CD14-positive monocyte (primary cell): ENCODE results near the gene IQGAP2. TPM values are rescaled to one million over a fixed set of nuclear protein-coding genes. Genes with fewer than 3 reads are reported as not detected.

Experiments
- DNase-seq, 3 donors: peaks; one replicate each; pipeline ENCODE4 v3.0.0-alpha.2; 2011 to 2022
- H2AFZ ChIP-seq: 2 replicates; pipeline ENCODE4 v1.6.0; 2012; ENCODE audit warnings: mild to moderate bottlenecking, low read depth, low read length, inconsistent platforms; ENCODE audit not compliant: insufficient read depth, poor library complexity, severe bottlenecking
- H3K27ac ChIP-seq, 2 donors: 1 replicate in 1 of 2; 2 replicates in 1 of 2; pipeline ENCODE4 v1.5.1; 2012 to 2013; ENCODE audit warnings: low read length in 2 of 2, control low read depth in 1 of 2, inconsistent platforms in 1 of 2, low read depth in 1 of 2, mild to moderate bottlenecking in 1 of 2
- H3K27me3 ChIP-seq, 2 donors: one replicate each; pipeline versions ENCODE4 v1.6.0 to v1.6.1; 2011 to 2013; ENCODE audit warnings: low read length in 2 of 2; ENCODE audit not compliant: control insufficient read depth in 2 of 2, insufficient read depth in 2 of 2
- H3K36me3 ChIP-seq, 2 donors: replicated peaks in 1 of 2; 1 replicate in 1 of 2; 2 replicates in 1 of 2; pipeline versions ENCODE4 v1.5.1 to v1.6.1; 2012 to 2013; ENCODE audit warnings: low read length in 2 of 2, control low read depth in 1 of 2, inconsistent platforms in 1 of 2, mild to moderate bottlenecking in 1 of 2; ENCODE audit not compliant: insufficient read depth in 2 of 2, control insufficient read depth in 1 of 2
- H3K4me1 ChIP-seq, 2 donors: 1 replicate in 1 of 2; 2 replicates in 1 of 2; pipeline versions ENCODE4 v1.5.1 to v1.6.1; 2012 to 2013; ENCODE audit warnings: low read length in 2 of 2, control low read depth in 1 of 2, inconsistent platforms in 1 of 2, mild to moderate bottlenecking in 1 of 2, moderate library complexity in 1 of 2; ENCODE audit not compliant: insufficient read depth in 2 of 2, control insufficient read depth in 1 of 2
- H3K4me2 ChIP-seq: replicated peaks from 2 replicates; pipeline ENCODE3; 2012; ENCODE audit warnings: low read length, moderate library complexity, mild to moderate bottlenecking; ENCODE audit not compliant: poor library complexity, severe bottlenecking; ENCODE audit errors: extremely low read depth
- H3K4me3 ChIP-seq, 3 experiments: fragments of 200-600 bp in 1 of 3; sonication (generic) in 1 of 3; replicated peaks in 1 of 3; 1 replicate in 2 of 3; 2 replicates in 1 of 3; pipeline ENCODE4 v1.5.1; 2011 to 2013; ENCODE audit warnings: low read length in 3 of 3, mild to moderate bottlenecking in 3 of 3, control low read depth in 2 of 3, low read depth in 2 of 3, inconsistent platforms in 1 of 3, moderate library complexity in 1 of 3
- H3K79me2 ChIP-seq: 2 replicates; pipeline ENCODE4 v1.6.0; 2012; ENCODE audit warnings: mild to moderate bottlenecking, control low read depth, inconsistent platforms, low read length, moderate library complexity; ENCODE audit not compliant: insufficient read depth
- H3K9ac ChIP-seq: 2 replicates; pipeline ENCODE4 v1.6.0; 2017; ENCODE audit warnings: low read length, mild to moderate bottlenecking; ENCODE audit not compliant: insufficient read depth, poor library complexity, severe bottlenecking
- H3K9me3 ChIP-seq, 2 donors: replicated peaks in 1 of 2; 1 replicate in 1 of 2; 2 replicates in 1 of 2; pipeline versions ENCODE4 v1.5.1 to v1.6.1; 2012 to 2013; ENCODE audit warnings: low read length in 2 of 2, control low read depth in 1 of 2; ENCODE audit not compliant: control insufficient read depth in 1 of 2, insufficient read depth in 1 of 2
- H4K20me1 ChIP-seq: 2 replicates; pipeline ENCODE4 v1.6.0; 2012; ENCODE audit warnings: mild to moderate bottlenecking, low read length, control low read depth, moderate library complexity; ENCODE audit not compliant: insufficient read depth
- H3K27ac Mint-ChIP-seq, 7 donors: one replicate each; pipeline ENCODE4 v1.8.0; 2020; ENCODE audit warnings: mild to moderate bottlenecking in 7 of 7, mixed read lengths in 7 of 7, moderate library complexity in 6 of 7, inconsistent platforms in 2 of 7
- H3K27me3 Mint-ChIP-seq, 3 donors: one replicate each; pipeline ENCODE4 v1.8.0; 2021 to 2022; ENCODE audit warnings: low read depth in 3 of 3, mild to moderate bottlenecking in 3 of 3, mixed read lengths in 3 of 3, moderate library complexity in 3 of 3, inconsistent platforms in 1 of 3
- H3K36me3 Mint-ChIP-seq, 2 donors: one replicate each; pipeline ENCODE4 v1.8.0; 2020; ENCODE audit warnings: mixed read lengths in 2 of 2, inconsistent platforms in 1 of 2, mild to moderate bottlenecking in 1 of 2
- H3K4me1 Mint-ChIP-seq: one replicate; pipeline ENCODE4 v1.8.0; 2020; ENCODE audit warnings: mild to moderate bottlenecking, mixed read lengths
- H3K4me3 Mint-ChIP-seq, 2 donors: one replicate each; pipeline ENCODE4 v1.8.0; 2020; ENCODE audit warnings: mild to moderate bottlenecking in 2 of 2, mixed read lengths in 2 of 2, moderate library complexity in 1 of 2
- H3K9me3 Mint-ChIP-seq, 7 donors: one replicate each; pipeline ENCODE4 v1.8.0; 2020 to 2022; ENCODE audit warnings: mixed read lengths in 7 of 7, mild to moderate bottlenecking in 6 of 7, moderate library complexity in 6 of 7, inconsistent platforms in 2 of 7
- WGBS: methylation state at CpG from one replicate; pipeline ENCODE4 v1.1.5; 2013; ENCODE audit warnings: missing lambda C conversion rate; ENCODE audit not compliant: insufficient coverage; 5-methylcytosine and 5-hydroxymethylcytosine counted together
- intact Hi-C, 2 donors: fragments of 100-400 bp; cut with micrococcal nuclease; formaldehyde crosslinking; loops; one replicate each; pipeline versions ENCODE4 v1.15.0 to v1.15.1; 2023
- polyA plus RNA-seq, 3 donors: library from polyadenylated mRNA; depleted of rRNA in 1 of 3; unstranded in 2 of 3; stranded (reverse) in 1 of 3; fragments of 300-500 nt in 2 of 3; fragments of >200 nt in 1 of 3; fragmentation: Illumina TruSeq in 2 of 3; gene quantifications; 1 replicate in 2 of 3; 2 replicates in 1 of 3; pipeline ENCODE4 v1.2.3, GENCODE V29; 2012 to 2021
- TF ChIP-seq, protein P1 (sequence below): fragments of 200-600 bp; IDR thresholded peaks from one replicate; pipeline ENCODE4 v1.8.0; 2022; ENCODE audit warnings: antibody characterized with exemption, mild to moderate bottlenecking

Gene IQGAP2
- polyA plus RNA-seq, 3 donors: 21.4 to 50.9 (median 35.4) TPM

DNA sequence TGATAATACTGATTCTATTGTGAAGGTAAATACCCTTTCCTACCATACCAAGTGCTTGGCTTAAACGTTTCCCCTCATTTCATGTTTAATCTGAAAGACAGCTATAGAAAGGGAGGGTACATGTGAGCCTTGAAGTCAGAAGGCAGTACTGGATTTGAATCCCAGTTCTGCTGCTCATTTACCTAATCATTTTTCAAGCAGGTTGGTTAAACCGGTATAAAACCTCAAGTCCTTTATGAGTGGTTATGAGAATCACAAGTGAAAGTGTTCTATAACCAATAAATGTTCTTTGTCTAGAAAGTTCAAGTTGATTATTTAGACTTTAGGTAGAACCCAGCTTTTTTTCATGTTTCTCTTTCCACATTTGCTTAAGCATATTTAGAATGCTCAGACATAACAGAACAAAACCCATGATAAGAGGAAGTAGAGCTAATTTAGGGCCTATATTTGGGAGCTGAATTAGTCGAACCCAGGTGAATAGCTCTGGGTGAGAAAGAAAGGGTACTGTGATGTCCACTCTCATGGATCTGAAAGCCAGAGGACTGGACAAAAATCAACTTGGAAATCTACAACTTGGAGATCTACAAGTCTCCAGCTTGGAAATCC lies 249.8 kb downstream of the IQGAP2 start:
- Histone ChIP-seq H3K27me3 (no peaks in the 10 kb centered on the region), H3K4me2 (no peak overlapping the region), H3K36me3 (peaks cover 68 to 97% of the 10 kb centered on the region in 2 donors), H3K9ac (no peak overlapping the region), H3K9me3 (peaks cover 11 to 12% of the 10 kb centered on the region in 2 donors), H3K4me3 (no peak overlapping the region), H3K79me2 (no peaks in the 10 kb centered on the region), H2AFZ (no peak overlapping the region), H3K27ac (no peak overlapping the region), H3K4me1 (no peaks in the 10 kb centered on the region), H4K20me1 (peaks cover 7% of the 10 kb centered on the region)
- DNase-seq: no peak
- peaks cover 0 to 2% (median 2%) of the 10 kb centered on the region in 3 donors for H3K27me3 Mint-ChIP-seq
- H3K9me3 Mint-ChIP-seq: peaks cover 3 to 18% (median 14%) of the 10 kb centered on the region in 7 donors
- H3K4me3 Mint-ChIP-seq: no peak overlapping the region
- intact Hi-C loops: no loop called here
- no peaks in the 10 kb centered on the region for H3K4me1 Mint-ChIP-seq
- H3K36me3 Mint-ChIP-seq: peaks cover 71 to 91% of the 10 kb centered on the region in 2 donors
- H3K27ac Mint-ChIP-seq: peak overlapping the region in 1 of 7 donors; percentile 3
- WGBS: 100% methylated on average over 1 of the region's 3 CpGs
- TF ChIP-seq, protein P1, sequence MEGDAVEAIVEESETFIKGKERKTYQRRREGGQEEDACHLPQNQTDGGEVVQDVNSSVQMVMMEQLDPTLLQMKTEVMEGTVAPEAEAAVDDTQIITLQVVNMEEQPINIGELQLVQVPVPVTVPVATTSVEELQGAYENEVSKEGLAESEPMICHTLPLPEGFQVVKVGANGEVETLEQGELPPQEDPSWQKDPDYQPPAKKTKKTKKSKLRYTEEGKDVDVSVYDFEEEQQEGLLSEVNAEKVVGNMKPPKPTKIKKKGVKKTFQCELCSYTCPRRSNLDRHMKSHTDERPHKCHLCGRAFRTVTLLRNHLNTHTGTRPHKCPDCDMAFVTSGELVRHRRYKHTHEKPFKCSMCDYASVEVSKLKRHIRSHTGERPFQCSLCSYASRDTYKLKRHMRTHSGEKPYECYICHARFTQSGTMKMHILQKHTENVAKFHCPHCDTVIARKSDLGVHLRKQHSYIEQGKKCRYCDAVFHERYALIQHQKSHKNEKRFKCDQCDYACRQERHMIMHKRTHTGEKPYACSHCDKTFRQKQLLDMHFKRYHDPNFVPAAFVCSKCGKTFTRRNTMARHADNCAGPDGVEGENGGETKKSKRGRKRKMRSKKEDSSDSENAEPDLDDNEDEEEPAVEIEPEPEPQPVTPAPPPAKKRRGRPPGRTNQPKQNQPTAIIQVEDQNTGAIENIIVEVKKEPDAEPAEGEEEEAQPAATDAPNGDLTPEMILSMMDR: no peak

DNA sequence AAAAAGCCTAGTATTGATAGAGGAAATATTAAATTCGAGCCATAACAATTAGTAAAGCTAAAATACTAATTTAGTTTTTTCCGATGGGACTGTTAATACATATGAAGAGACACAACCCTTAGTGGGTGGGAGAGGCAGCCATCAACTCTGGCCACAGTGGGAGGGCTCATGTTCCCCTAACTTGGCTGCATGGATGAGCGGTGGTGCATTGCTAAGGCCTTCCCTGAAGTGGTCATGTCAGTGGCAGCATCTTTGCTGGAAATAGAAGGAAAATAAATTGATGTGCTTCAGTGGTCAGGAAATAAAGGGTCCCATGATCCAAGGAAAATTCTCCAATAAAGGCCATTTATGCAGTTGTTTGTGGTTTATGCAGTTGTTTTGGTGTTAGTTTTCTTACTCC lies 254.0 kb downstream of the IQGAP2 start:
- Histone ChIP-seq H3K4me2 (no peak overlapping the region), H3K9ac (no peak overlapping the region), H3K9me3 (no peaks in the 10 kb centered on the region), H3K4me1 (no peaks in the 10 kb centered on the region), H3K27ac (no peak overlapping the region), H3K36me3 (peaks cover 84 to 100% of the 10 kb centered on the region in 2 donors), H3K27me3 (no peaks in the 10 kb centered on the region), H3K4me3 (no peak overlapping the region), H3K79me2 (no peaks in the 10 kb centered on the region), H4K20me1 (peaks cover 4% of the 10 kb centered on the region), H2AFZ (no peak overlapping the region)
- no peak for DNase-seq
- Mint-ChIP-seq H3K4me3 (no peak overlapping the region), H3K27ac (no peak overlapping the region), H3K4me1 (no peaks in the 10 kb centered on the region), H3K27me3 (no peaks in the 10 kb centered on the region), H3K36me3 (peaks cover 83 to 92% of the 10 kb centered on the region in 2 donors), H3K9me3 (no peaks in the 10 kb centered on the region)
- 100% methylated on average over 1 of the region's 3 CpGs for WGBS
- TF ChIP-seq, protein P1: no peak
- intact Hi-C loops: no loop called here
